HL-60 (cell line): ENCODE results near the gene FOXA2.

ENCODE experiments used
- CTCF ChIP-seq: IDR thresholded peaks from one replicate; pipeline ENCODE4 v1.5.1; 2011; ENCODE audit warnings: low read length, control low read depth, inconsistent platforms; ENCODE audit not compliant: insufficient read depth
- GABPA ChIP-seq: IDR thresholded peaks from 2 replicates; pipeline ENCODE4 v1.6.1; 2012; ENCODE audit warnings: low read depth
- POLR2AphosphoS5 ChIP-seq: IDR thresholded peaks from 2 replicates; pipeline ENCODE4 v1.6.1; 2012; ENCODE audit warnings: low read depth
- REST ChIP-seq: IDR thresholded peaks from 2 replicates; pipeline ENCODE4 v1.6.1; 2012; ENCODE audit warnings: low read depth; ENCODE audit not compliant: insufficient replicate concordance

- TF ChIP-seq CTCF (no peak), GABPA (no peak), POLR2AphosphoS5 (no peak), REST (no peak)
Measured at GRCh38 chr20:22531756-22532155, 52.6 kb downstream of the FOXA2 start.
